HepG2 (cell line): ENCODE results near the gene DISP2. TPM values are rescaled to one million over a fixed set of nuclear protein-coding genes. Genes with fewer than 3 reads are reported as not detected.

Experiments used
- HOXA7 ChIP-seq: sonication (generic); formaldehyde crosslinking; IDR thresholded peaks from 2 replicates; pipeline ENCODE4 v1.8.1; 2022; ENCODE audit warnings: mild to moderate bottlenecking, missing genetic modification reagents, moderate library complexity
- KLF16 ChIP-seq, 2 experiments: sonication (generic) in 1 of 2; formaldehyde crosslinking in 1 of 2; IDR thresholded peaks; 2 replicates each; pipeline versions ENCODE4 v1.6.1 to v1.8.0; 2016 to 2023; ENCODE audit warnings: missing genetic modification reagents in 2 of 2, missing compliant biosample characterization in 1 of 2
- MXD4 ChIP-seq: IDR thresholded peaks from 2 replicates; pipeline ENCODE4 v1.6.1; 2016; ENCODE audit warnings: mild to moderate bottlenecking, missing biosample characterization, missing genetic modification reagents
- NFKBIZ ChIP-seq: IDR thresholded peaks from 2 replicates; pipeline ENCODE4 v1.6.1; 2018; ENCODE audit warnings: missing genetic modification reagents, missing compliant biosample characterization
- PAX8 ChIP-seq: sonication (generic); formaldehyde crosslinking; IDR thresholded peaks from 2 replicates; pipeline ENCODE4 v1.8.0; 2022; ENCODE audit warnings: mild to moderate bottlenecking, missing genetic modification reagents, borderline replicate concordance
- RFXANK ChIP-seq: IDR thresholded peaks from 2 replicates; pipeline ENCODE4 v1.6.1; 2016
- ZNF230 ChIP-seq: sonication (generic); formaldehyde crosslinking; IDR thresholded peaks from 2 replicates; pipeline ENCODE4 v1.4.0; 2020; ENCODE audit warnings: mild to moderate bottlenecking, missing genetic modification reagents
- ZSCAN30 ChIP-seq: sonication (generic); formaldehyde crosslinking; IDR thresholded peaks from 2 replicates; pipeline ENCODE4 v1.5.0; 2020; ENCODE audit warnings: mild to moderate bottlenecking, missing genetic modification reagents
- polyA plus RNA-seq, 8 experiments: library from polyadenylated mRNA; depleted of rRNA in 3 of 8; stranded (reverse) in 7 of 8; unstranded in 1 of 8; fragments of >200 nt; fragmentation: Illumina TruSeq in 4 of 8; extraction: Trizol in 4 of 8; gene quantifications; 2 replicates each; pipeline versions ENCODE4 v1.2.1 to v1.2.3, GENCODE V29; 2011 to 2016; ENCODE audit warnings: low read depth in 4 of 8, missing spikeins in 1 of 8, mixed read lengths in 1 of 8; ENCODE audit not compliant: insufficient read depth in 1 of 8
- total RNA-seq, 5 experiments: library from RNA; depleted of rRNA; stranded (reverse); fragments of >200 nt; fragmentation: Illumina TruSeq; extraction: Trizol; gene quantifications; 2 replicates each; pipeline ENCODE4 v1.2.3, GENCODE V29; 2016; ENCODE audit warnings: low read depth in 1 of 5
- TF ChIP-seq, protein P1 (sequence below): sonication (generic); formaldehyde crosslinking; IDR thresholded peaks from 2 replicates; pipeline ENCODE4 v1.5.0; 2020; ENCODE audit warnings: mild to moderate bottlenecking, missing genetic modification reagents, moderate library complexity
- TF ChIP-seq, protein P2 (sequence below): sonication (generic); formaldehyde crosslinking; IDR thresholded peaks from 2 replicates; pipeline ENCODE4 v1.4.0; 2020; ENCODE audit warnings: missing genetic modification reagents
- TF ChIP-seq, protein P3 (sequence below): sonication (generic); formaldehyde crosslinking; IDR thresholded peaks from 2 replicates; pipeline ENCODE4 v1.9.0; 2022; ENCODE audit warnings: missing genetic modification reagents, mild to moderate bottlenecking, borderline replicate concordance
- TF ChIP-seq, protein P4 (sequence below): sonication (generic); formaldehyde crosslinking; IDR thresholded peaks from 2 replicates; pipeline ENCODE4 v1.5.1; 2020; ENCODE audit warnings: mild to moderate bottlenecking, missing genetic modification reagents, borderline replicate concordance
- TF ChIP-seq, protein P5 (sequence below): sonication (generic); formaldehyde crosslinking; IDR thresholded peaks from 2 replicates; pipeline ENCODE4 v1.9.0; 2021; ENCODE audit warnings: missing genetic modification reagents, mild to moderate bottlenecking, borderline replicate concordance

Gene DISP2
- total and polyA plus RNA-seq, 2 of the 13 experiments (the other 11 are each of a cell fraction or from before 2014, with no cell fraction given) = 0.09 to 0.32 TPM

DNA sequence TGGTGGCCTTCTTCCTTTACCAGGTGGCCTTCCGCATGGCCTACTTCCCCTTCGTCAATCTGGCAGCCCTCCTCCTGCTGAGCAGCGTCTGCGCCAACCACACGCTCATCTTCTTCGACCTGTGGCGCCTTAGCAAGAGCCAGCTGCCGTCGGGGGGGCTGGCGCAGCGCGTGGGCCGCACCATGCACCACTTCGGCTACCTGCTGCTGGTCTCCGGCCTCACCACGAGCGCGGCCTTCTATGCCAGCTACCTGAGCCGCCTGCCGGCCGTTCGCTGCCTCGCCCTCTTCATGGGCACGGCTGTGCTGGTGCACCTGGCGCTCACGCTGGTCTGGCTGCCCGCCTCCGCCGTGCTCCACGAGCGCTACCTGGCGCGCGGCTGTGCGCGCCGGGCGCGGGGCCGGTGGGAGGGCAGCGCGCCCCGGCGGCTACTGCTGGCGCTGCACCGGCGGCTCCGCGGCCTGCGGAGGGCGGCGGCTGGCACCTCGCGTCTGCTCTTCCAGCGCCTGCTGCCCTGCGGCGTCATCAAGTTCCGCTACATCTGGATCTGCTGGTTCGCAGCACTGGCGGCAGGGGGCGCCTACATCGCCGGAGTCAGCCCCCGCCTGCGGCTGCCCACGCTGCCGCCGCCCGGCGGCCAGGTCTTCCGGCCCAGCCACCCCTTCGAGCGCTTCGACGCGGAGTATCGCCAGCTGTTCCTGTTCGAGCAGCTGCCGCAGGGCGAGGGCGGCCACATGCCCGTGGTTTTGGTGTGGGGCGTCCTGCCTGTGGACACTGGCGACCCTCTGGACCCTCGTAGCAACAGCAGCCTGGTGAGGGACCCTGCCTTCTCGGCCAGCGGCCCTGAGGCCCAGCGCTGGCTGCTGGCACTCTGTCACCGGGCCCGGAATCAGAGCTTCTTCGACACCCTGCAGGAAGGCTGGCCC lies 9.9 kb downstream of the DISP2 start (continued):
- TF ChIP-seq, protein P1, sequence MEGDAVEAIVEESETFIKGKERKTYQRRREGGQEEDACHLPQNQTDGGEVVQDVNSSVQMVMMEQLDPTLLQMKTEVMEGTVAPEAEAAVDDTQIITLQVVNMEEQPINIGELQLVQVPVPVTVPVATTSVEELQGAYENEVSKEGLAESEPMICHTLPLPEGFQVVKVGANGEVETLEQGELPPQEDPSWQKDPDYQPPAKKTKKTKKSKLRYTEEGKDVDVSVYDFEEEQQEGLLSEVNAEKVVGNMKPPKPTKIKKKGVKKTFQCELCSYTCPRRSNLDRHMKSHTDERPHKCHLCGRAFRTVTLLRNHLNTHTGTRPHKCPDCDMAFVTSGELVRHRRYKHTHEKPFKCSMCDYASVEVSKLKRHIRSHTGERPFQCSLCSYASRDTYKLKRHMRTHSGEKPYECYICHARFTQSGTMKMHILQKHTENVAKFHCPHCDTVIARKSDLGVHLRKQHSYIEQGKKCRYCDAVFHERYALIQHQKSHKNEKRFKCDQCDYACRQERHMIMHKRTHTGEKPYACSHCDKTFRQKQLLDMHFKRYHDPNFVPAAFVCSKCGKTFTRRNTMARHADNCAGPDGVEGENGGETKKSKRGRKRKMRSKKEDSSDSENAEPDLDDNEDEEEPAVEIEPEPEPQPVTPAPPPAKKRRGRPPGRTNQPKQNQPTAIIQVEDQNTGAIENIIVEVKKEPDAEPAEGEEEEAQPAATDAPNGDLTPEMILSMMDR (CRISPR knock-in tag) = peak; percentile 88
- TF ChIP-seq PAX8 (CRISPR knock-in tag) (peak; percentile 74; the same call in 1 of the 2 replicates), MXD4 (peak; percentile 89), ZNF230 (peak; percentile 88), ZSCAN30 (CRISPR knock-in tag) (0 out of 2 replicates have a peak, but pooled peaks have one; percentile 43), NFKBIZ (peak; percentile 89; the same call in 1 of the 2 replicates), KLF16 (CRISPR knock-in tag; IDR thresholded peaks at IDR 0.05) (peak in 1 of 2 experiments; percentile 81; a peak in 2 of 4 replicates), RFXANK (CRISPR knock-in tag) (0 out of 2 replicates have a peak, but pooled peaks have one; percentile 29), HOXA7 (CRISPR knock-in tag) (peak; percentile 73; the same call in 1 of the 2 replicates)
- TF ChIP-seq, protein P2, sequence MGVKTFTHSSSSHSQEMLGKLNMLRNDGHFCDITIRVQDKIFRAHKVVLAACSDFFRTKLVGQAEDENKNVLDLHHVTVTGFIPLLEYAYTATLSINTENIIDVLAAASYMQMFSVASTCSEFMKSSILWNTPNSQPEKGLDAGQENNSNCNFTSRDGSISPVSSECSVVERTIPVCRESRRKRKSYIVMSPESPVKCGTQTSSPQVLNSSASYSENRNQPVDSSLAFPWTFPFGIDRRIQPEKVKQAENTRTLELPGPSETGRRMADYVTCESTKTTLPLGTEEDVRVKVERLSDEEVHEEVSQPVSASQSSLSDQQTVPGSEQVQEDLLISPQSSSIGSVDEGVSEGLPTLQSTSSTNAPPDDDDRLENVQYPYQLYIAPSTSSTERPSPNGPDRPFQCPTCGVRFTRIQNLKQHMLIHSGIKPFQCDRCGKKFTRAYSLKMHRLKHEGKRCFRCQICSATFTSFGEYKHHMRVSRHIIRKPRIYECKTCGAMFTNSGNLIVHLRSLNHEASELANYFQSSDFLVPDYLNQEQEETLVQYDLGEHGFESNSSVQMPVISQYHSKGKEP (CRISPR knock-in tag) = peak; percentile 75; the same call in 1 of the 2 replicates
- TF ChIP-seq, protein P3, sequence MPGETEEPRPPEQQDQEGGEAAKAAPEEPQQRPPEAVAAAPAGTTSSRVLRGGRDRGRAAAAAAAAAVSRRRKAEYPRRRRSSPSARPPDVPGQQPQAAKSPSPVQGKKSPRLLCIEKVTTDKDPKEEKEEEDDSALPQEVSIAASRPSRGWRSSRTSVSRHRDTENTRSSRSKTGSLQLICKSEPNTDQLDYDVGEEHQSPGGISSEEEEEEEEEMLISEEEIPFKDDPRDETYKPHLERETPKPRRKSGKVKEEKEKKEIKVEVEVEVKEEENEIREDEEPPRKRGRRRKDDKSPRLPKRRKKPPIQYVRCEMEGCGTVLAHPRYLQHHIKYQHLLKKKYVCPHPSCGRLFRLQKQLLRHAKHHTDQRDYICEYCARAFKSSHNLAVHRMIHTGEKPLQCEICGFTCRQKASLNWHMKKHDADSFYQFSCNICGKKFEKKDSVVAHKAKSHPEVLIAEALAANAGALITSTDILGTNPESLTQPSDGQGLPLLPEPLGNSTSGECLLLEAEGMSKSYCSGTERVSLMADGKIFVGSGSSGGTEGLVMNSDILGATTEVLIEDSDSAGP (CRISPR knock-in tag) = peak; percentile 79; the same call in 1 of the 2 replicates
- TF ChIP-seq, protein P4, sequence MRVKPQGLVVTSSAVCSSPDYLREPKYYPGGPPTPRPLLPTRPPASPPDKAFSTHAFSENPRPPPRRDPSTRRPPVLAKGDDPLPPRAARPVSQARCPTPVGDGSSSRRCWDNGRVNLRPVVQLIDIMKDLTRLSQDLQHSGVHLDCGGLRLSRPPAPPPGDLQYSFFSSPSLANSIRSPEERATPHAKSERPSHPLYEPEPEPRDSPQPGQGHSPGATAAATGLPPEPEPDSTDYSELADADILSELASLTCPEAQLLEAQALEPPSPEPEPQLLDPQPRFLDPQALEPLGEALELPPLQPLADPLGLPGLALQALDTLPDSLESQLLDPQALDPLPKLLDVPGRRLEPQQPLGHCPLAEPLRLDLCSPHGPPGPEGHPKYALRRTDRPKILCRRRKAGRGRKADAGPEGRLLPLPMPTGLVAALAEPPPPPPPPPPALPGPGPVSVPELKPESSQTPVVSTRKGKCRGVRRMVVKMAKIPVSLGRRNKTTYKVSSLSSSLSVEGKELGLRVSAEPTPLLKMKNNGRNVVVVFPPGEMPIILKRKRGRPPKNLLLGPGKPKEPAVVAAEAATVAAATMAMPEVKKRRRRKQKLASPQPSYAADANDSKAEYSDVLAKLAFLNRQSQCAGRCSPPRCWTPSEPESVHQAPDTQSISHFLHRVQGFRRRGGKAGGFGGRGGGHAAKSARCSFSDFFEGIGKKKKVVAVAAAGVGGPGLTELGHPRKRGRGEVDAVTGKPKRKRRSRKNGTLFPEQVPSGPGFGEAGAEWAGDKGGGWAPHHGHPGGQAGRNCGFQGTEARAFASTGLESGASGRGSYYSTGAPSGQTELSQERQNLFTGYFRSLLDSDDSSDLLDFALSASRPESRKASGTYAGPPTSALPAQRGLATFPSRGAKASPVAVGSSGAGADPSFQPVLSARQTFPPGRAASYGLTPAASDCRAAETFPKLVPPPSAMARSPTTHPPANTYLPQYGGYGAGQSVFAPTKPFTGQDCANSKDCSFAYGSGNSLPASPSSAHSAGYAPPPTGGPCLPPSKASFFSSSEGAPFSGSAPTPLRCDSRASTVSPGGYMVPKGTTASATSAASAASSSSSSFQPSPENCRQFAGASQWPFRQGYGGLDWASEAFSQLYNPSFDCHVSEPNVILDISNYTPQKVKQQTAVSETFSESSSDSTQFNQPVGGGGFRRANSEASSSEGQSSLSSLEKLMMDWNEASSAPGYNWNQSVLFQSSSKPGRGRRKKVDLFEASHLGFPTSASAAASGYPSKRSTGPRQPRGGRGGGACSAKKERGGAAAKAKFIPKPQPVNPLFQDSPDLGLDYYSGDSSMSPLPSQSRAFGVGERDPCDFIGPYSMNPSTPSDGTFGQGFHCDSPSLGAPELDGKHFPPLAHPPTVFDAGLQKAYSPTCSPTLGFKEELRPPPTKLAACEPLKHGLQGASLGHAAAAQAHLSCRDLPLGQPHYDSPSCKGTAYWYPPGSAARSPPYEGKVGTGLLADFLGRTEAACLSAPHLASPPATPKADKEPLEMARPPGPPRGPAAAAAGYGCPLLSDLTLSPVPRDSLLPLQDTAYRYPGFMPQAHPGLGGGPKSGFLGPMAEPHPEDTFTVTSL = peak; percentile 53; the same call in 1 of the 2 replicates
- TF ChIP-seq, protein P5, sequence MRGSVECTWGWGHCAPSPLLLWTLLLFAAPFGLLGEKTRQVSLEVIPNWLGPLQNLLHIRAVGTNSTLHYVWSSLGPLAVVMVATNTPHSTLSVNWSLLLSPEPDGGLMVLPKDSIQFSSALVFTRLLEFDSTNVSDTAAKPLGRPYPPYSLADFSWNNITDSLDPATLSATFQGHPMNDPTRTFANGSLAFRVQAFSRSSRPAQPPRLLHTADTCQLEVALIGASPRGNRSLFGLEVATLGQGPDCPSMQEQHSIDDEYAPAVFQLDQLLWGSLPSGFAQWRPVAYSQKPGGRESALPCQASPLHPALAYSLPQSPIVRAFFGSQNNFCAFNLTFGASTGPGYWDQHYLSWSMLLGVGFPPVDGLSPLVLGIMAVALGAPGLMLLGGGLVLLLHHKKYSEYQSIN = no peak
